ENCODE measurements around the gene RENBP.

RENBP gene

GRCh38 chrX:153911798-153912197 lies 32.6 kb downstream of the RENBP start:
- DNase-seq, result no peak

GRCh38 chrX:153910446-153910845 lies 34.0 kb downstream of the RENBP start:
- no peak for DNase-seq

- no peak for DNase-seq
Observed at GRCh38 chrX:153909980-153910360, 34.5 kb downstream of the RENBP start.

- no peak for DNase-seq
Observed at GRCh38 chrX:153909024-153909979, 35.1 kb downstream of the RENBP start.

- no peak for DNase-seq
Observed at GRCh38 chrX:153908219-153908860, 36.1 kb downstream of the RENBP start.

GRCh38 chrX:153907456-153907855 lies 37.0 kb downstream of the RENBP start:
- DNase-seq, result no peak

GRCh38 chrX:153906126-153906917 lies 38.1 kb downstream of the RENBP start:
- DNase-seq, result peak; percentile 35

GRCh38 chrX:153905481-153906095 lies 38.9 kb downstream of the RENBP start:
- no peak for DNase-seq

GRCh38 chrX:153903991-153904957 lies 40.2 kb downstream of the RENBP start, which contains the start of gene AVPR2:
Gene AVPR2 (plus strand): TSS chrX:153904673. CDS start chrX:153905146, 473 bp downstream.
- no peak for DNase-seq

- no peak for DNase-seq
Observed at GRCh38 chrX:153903238-153903980, 41.0 kb downstream of the RENBP start.

- DNase-seq, result no peak
Observed at GRCh38 chrX:153902385-153902784, 42.1 kb downstream of the RENBP start.

- DNase-seq, result no peak
Observed at GRCh38 chrX:153901753-153902140, 42.7 kb downstream of the RENBP start.

GRCh38 chrX:153900831-153901752 lies 43.4 kb downstream of the RENBP start:
- DNase-seq, result peak; percentile 79

GRCh38 chrX:153897899-153898298 lies 46.5 kb downstream of the RENBP start:
- no peak for DNase-seq

- no peak for DNase-seq
Observed at GRCh38 chrX:153889123-153889522, 55.3 kb downstream of the RENBP start.

GRCh38 chrX:153888344-153888743 lies 56.1 kb downstream of the RENBP start:
- peak; percentile 33 for DNase-seq

- no peak for DNase-seq
Observed at GRCh38 chrX:153887385-153887784, 57.1 kb downstream of the RENBP start.

- DNase-seq, result no peak
Observed at GRCh38 chrX:153886915-153887314, 57.5 kb downstream of the RENBP start.

Data from CD4-positive, alpha-beta T cell treated with Interleukin-15 for 1 hour (primary cell).